Caki2 (cell line): ENCODE results near the gene CALCR. TPM values are rescaled to one million over a fixed set of nuclear protein-coding genes. Genes with fewer than 3 reads are reported as not detected.

Experiments
- DNase-seq: peaks from one replicate; pipeline ENCODE4 v3.0.0-alpha.2; 2015; ENCODE audit warnings: low read depth
- in situ Hi-C: cut with HindIII; loops from 2 replicates; pipeline ENCODE4 v1.10.0; 2016; ENCODE audit warnings: low sequenced_read_pairs, low pct_unique_long_range_greater_than_20kb, mixed read lengths
- total RNA-seq: library from RNA; depleted of rRNA; stranded (reverse); fragments of >200 nt; shearing (Covaris generic); gene quantifications from 2 replicates; pipeline ENCODE4 v1.2.3, GENCODE V29; 2014; ENCODE audit warnings: low replicate concordance

Gene CALCR
- total RNA-seq, 1 experiment from 2014 or later = 0.57 TPM

DNA sequence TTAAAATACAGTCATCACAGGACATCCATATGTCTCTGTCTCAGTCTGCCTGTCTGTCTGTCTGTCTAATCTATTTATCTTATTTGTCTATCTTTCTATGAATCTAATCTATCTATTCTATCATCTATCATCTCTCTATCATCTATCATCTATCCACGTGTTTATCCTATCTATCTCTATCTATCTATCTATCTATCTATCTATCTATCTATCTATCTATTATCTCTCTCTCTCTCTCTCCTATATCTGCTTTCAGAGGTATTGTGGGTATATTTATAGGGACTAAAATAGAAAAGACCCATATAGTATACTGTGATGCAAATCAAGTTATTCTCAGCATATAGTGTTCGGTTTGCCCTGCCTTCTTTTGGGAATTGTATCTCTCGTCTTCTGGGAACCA is 174.9 kb downstream of the CALCR start:
- in situ Hi-C loops = no loop called here

GRCh38 chr7:93392984-93393383 is 181.5 kb downstream of the CALCR start:
- in situ Hi-C loops = no loop called here
- DNase-seq = no peak

More for the DNA sequence above, 174.9 kb downstream of the CALCR start:
- no peak for DNase-seq

DNA sequence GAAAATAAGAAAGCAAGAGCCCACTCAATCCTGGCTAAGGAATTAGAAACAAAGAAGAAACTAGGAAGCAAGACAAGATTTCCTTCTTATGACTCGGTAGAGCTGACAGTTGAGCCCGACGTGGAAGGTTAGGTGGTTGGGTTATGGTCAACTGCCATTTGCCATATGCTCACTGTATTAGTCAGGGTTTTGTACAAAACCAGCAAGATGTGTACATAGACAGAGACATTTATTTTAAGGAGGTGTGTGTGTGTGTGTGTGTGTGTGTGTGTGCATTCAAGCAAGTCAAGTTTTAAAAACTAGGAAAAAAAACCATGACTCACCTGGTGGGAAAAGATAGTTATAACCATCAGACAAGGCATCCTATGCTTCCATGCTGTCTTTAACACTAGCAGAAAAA is 183.9 kb downstream of the CALCR start:
- peak; percentile 16 for DNase-seq
- in situ Hi-C loops = no loop called here

DNA sequence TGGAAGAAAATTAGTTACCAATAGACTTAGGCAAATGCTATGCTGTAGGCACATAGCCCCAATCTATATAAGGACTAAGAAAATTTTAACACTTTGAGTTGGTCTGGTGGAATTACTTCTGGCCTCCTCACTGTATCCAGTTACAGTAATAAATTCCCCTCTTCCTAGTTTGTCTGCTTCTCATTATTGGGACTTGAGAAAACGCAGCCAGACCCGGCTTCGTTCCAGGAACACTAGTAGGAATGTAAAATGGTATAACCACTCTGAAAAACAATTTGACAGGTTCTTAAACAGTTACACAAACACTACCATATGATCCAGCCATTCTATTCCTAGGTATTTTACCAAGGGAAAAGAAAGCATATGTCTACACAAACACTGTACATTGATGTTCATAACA is 192.2 kb downstream of the CALCR start:
- in situ Hi-C loops = no loop called here
- DNase-seq = no peak

- in situ Hi-C loops = no loop called here
- DNase-seq = no peak
Measured at GRCh38 chr7:93378131-93378760, 196.3 kb downstream of the CALCR start.

GRCh38 chr7:93375603-93376002 is 198.9 kb downstream of the CALCR start:
- DNase-seq = no peak
- in situ Hi-C loops = no loop called here
